Spleen (tissue), 11 donors: ENCODE results near the gene GLRX3. TPM values are rescaled to one million over a fixed set of nuclear protein-coding genes. Genes with fewer than 3 reads are reported as not detected.

ENCODE experiments used
- DNase-seq: peaks from one replicate; pipeline ENCODE4 v3.0.0-alpha.2; 2020
- H3K27ac ChIP-seq, 8 donors: fragments of 200-600 bp; sonication (generic) in 7 of 8; 1 replicate in 4 of 8; 2 replicates in 4 of 8; pipeline versions ENCODE4 v1.5.0 to v1.8.0; 2016 to 2021; ENCODE audit warnings: inconsistent platforms in 4 of 8, mild to moderate bottlenecking in 4 of 8, moderate library complexity in 1 of 8
- H3K27me3 ChIP-seq, 7 donors: fragments of 200-600 bp; sonication (generic) in 6 of 7; replicated peaks in 1 of 7; 1 replicate in 4 of 7; 2 replicates in 3 of 7; pipeline versions ENCODE4 v1.5.0 to v1.8.0; 2016 to 2021; ENCODE audit warnings: inconsistent platforms in 3 of 7, mild to moderate bottlenecking in 1 of 7
- H3K36me3 ChIP-seq, 6 donors: fragments of 200-600 bp; sonication (generic) in 5 of 6; 1 replicate in 4 of 6; 2 replicates in 2 of 6; pipeline versions ENCODE4 v1.5.0 to v1.8.0; 2016 to 2021; ENCODE audit warnings: inconsistent platforms in 2 of 6
- H3K4me1 ChIP-seq, 6 donors: fragments of 200-600 bp; sonication (generic) in 5 of 6; 1 replicate in 3 of 6; 2 replicates in 3 of 6; pipeline versions ENCODE4 v1.5.0 to v1.8.0; 2016 to 2021; ENCODE audit warnings: inconsistent platforms in 3 of 6
- H3K4me3 ChIP-seq, 8 donors: fragments of 200-600 bp; sonication (generic) in 7 of 8; 1 replicate in 4 of 8; 2 replicates in 4 of 8; pipeline versions ENCODE4 v1.5.0 to v1.8.0; 2016 to 2021; ENCODE audit warnings: inconsistent platforms in 4 of 8, mild to moderate bottlenecking in 4 of 8, moderate library complexity in 2 of 8
- H3K9me3 ChIP-seq, 8 donors: fragments of 200-600 bp; sonication (generic) in 7 of 8; 1 replicate in 4 of 8; 2 replicates in 4 of 8; pipeline versions ENCODE4 v1.5.0 to v1.8.0; 2016 to 2021; ENCODE audit warnings: inconsistent platforms in 4 of 8
- CTCF ChIP-seq, 11 experiments: fragments of 200-600 bp in 7 of 11; fragments of 450-650 bp in 4 of 11; sonication (generic) in 4 of 11; IDR thresholded peaks in 8 of 11; conservative IDR thresholded peaks in 3 of 11; 1 replicate in 7 of 11; 2 replicates in 4 of 11; pipeline versions ENCODE4 v1.4.0 to v1.8.0; 2016 to 2021; ENCODE audit warnings: antibody characterized with exemption in 11 of 11, inconsistent platforms in 4 of 11, mild to moderate bottlenecking in 1 of 11
- POLR2A ChIP-seq, 3 donors: fragments of 450-650 bp; IDR thresholded peaks; one replicate each; pipeline ENCODE4 v1.5.1; 2017; ENCODE audit warnings: antibody characterized with exemption in 3 of 3, mild to moderate bottlenecking in 1 of 3
- POLR2AphosphoS5 ChIP-seq, 3 donors: sonication (generic); formaldehyde crosslinking; IDR thresholded peaks; one replicate each; pipeline ENCODE4 v1.5.1; 2017; ENCODE audit warnings: antibody characterized with exemption in 3 of 3
- WGBS, 5 donors: extraction: QIAGEN DNeasy Blood & Tissue Kit in 3 of 5; methylation state at CpG; one replicate each; pipeline versions ENCODE4 v1.1.5 to v1.1.7; 2013 to 2018; 5-methylcytosine and 5-hydroxymethylcytosine counted together
- intact Hi-C: fragments of 100-400 bp; cut with DNase I; formaldehyde crosslinking; loops from one replicate; pipeline ENCODE4 v1.15.0; 2023; ENCODE audit warnings: low total_unique reads
- polyA plus RNA-seq, 3 donors: library from polyadenylated mRNA; stranded (reverse); fragments of 200-250 nt; gene quantifications; one replicate each; pipeline ENCODE4 v1.2.1, GENCODE V29; 2013
- total RNA-seq, 7 donors: library from RNA; depleted of rRNA in 3 of 7; stranded (reverse); fragments of >200 nt in 3 of 7; fragmentation: NEBNext Ultra II Directional in 4 of 7; extraction: Animal tissue kit (Norgen Biotek cat#: 25700) in 4 of 7; gene quantifications; one replicate each; pipeline versions ENCODE4 v1.1.0 to v1.2.1, GENCODE V29; 2016 to 2021
- donor health status: healthy with polysubstance abuse.
- donor health status: DM: no; HTN: no; CAD: no; lungs with moderate emphysema.
- donor health status: DM: no; HTN: no; CAD: no.
- donor health status: Bipolar disorder and iron deficiency.
- donor health status: healthy.
- donor health status: DM: no; HTN: no; CAD: no.
- donor health status: DM: yes; HTN: yes; CAD: no.

GLRX3 gene
- total and polyA plus RNA-seq, 10 donors: 32.2 to 63.2 (median 42.2) TPM

- Histone ChIP-seq H3K27ac (peak overlapping the region; percentile 61 to 93 (median 85)), H3K9me3 (no peaks in the 10 kb centered on the region), H3K4me1 (peaks cover 18 to 52% (median 46%) of the 10 kb centered on the region in 6 donors), H3K27me3 (peaks cover 0 to 6% (median 0%) of the 10 kb centered on the region in 7 donors), H3K4me3 (peak overlapping the region; percentile 92 to 100 (median 98)), H3K36me3 (no peaks in the 10 kb centered on the region)
- WGBS, 5 donors: 20 to 70% (median 25%) methylated on average over 2 to 17 of the region's 17 CpGs
- DNase-seq: no peak
- intact Hi-C loops: no loop called here
- no peak for TF ChIP-seq POLR2A (IDR thresholded peaks at IDR 0.05)
- TF ChIP-seq POLR2AphosphoS5 (IDR thresholded peaks at IDR 0.05): no peak
- TF ChIP-seq CTCF (IDR thresholded peaks at IDR 0.05 in 8 of 11, conservative IDR thresholded peaks at IDR 0.05 in 3 of 11): no peak
Observed at GRCh38 chr10:130135676-130136225, 440 bp upstream of the GLRX3 start.

- Histone ChIP-seq H3K27me3 (no peaks in the 10 kb centered on the region), H3K27ac (peak overlapping the region in 7 of 8 donors; percentile 77 to 93 (median 85)), H3K4me1 (peaks cover 26 to 65% (median 59%) of the 10 kb centered on the region in 6 donors), H3K9me3 (no peaks in the 10 kb centered on the region), H3K4me3 (peak overlapping the region; percentile 92 to 100 (median 98)), H3K36me3 (peaks cover 0 to 4% (median 0%) of the 10 kb centered on the region in 6 donors)
- intact Hi-C loops: no loop called here
- no peak for DNase-seq
- 2 to 11% (median 5%) methylated on average over 10 of the region's 10 CpGs for WGBS, 5 donors
- TF ChIP-seq POLR2AphosphoS5 (IDR thresholded peaks at IDR 0.05) (no peak), CTCF (IDR thresholded peaks at IDR 0.05 in 8 of 11, conservative IDR thresholded peaks at IDR 0.05 in 3 of 11) (no peak), POLR2A (IDR thresholded peaks at IDR 0.05) (no peak)
Observed at GRCh38 chr10:130137090-130137448, 878 bp downstream of the GLRX3 start.

GRCh38 chr10:130137659-130138478 is 1.7 kb downstream of the GLRX3 start:
- intact Hi-C loops: no loop called here
- Histone ChIP-seq H3K4me1 (peaks cover 26 to 73% (median 67%) of the 10 kb centered on the region in 6 donors), H3K9me3 (no peaks in the 10 kb centered on the region), H3K4me3 (peak overlapping the region in 7 of 8 donors; percentile 94 to 100 (median 99)), H3K27ac (peak overlapping the region in 1 of 8 donors; percentile 91), H3K36me3 (peaks cover 0 to 12% (median 0%) of the 10 kb centered on the region in 6 donors), H3K27me3 (no peaks in the 10 kb centered on the region)
- peak; percentile 45 for DNase-seq
- WGBS, 5 donors: 87 to 95% (median 91%) methylated on average over 28 of the region's 28 CpGs
- TF ChIP-seq POLR2A (IDR thresholded peaks at IDR 0.05) (no peak), POLR2AphosphoS5 (IDR thresholded peaks at IDR 0.05) (no peak), CTCF (IDR thresholded peaks at IDR 0.05 in 8 of 11, conservative IDR thresholded peaks at IDR 0.05 in 3 of 11) (no peak)

- WGBS, 5 donors: 72 to 85% (median 76%) methylated on average over 3 of the region's 3 CpGs
- intact Hi-C loops: no loop called here
- H3K4me3 ChIP-seq: no peak overlapping the region
- no peak for DNase-seq
- TF ChIP-seq POLR2A (IDR thresholded peaks at IDR 0.05) (no peak), POLR2AphosphoS5 (IDR thresholded peaks at IDR 0.05) (no peak), CTCF (IDR thresholded peaks at IDR 0.05 in 8 of 11, conservative IDR thresholded peaks at IDR 0.05 in 3 of 11) (no peak)
- H3K36me3 ChIP-seq: peaks cover 0 to 18% (median 0%) of the 10 kb centered on the region in 6 donors
- H3K27me3 ChIP-seq: no peaks in the 10 kb centered on the region
- peaks cover 26 to 79% (median 70%) of the 10 kb centered on the region in 6 donors for H3K4me1 ChIP-seq
- H3K9me3 ChIP-seq: no peaks in the 10 kb centered on the region
- no peak overlapping the region for H3K27ac ChIP-seq
Observed at GRCh38 chr10:130138479-130138866, 2.3 kb downstream of the GLRX3 start.
